Measurements from ENCODE around the gene CALHM5. TPM values are rescaled to one million over a fixed set of nuclear protein-coding genes. Genes with fewer than 3 reads are reported as not detected.

The CALHM5 gene
- total and polyA plus RNA-seq, 9 donors = 0.20 to 3.2 (median 0.70) TPM

- Histone ChIP-seq H3K4me1 (ENCODE audit: insufficient read depth) (no peaks in the 10 kb centered on the region), H3K27me3 (no peaks in the 10 kb centered on the region), H3K36me3 (no peaks in the 10 kb centered on the region), H3K27ac (no peak within 1 kb of the TSS), H3K9me3 (no peaks in the 10 kb centered on the region), H3K4me3 (no peak within 1 kb of the TSS)
- DNase-seq = no peak
- intact Hi-C loops (cut with DNase I) = no loop called here
- TF ChIP-seq CTCF (IDR thresholded peaks at IDR 0.05) (no peak), EP300 (IDR thresholded peaks at IDR 0.05) (no peak), POLR2A (IDR thresholded peaks at IDR 0.05) (no peak)
These were observed 42.0 kb downstream of the CALHM5 start, which contains the start of gene CALHM4 for GRCh38 chr6:116553451-116553850. CALHM4 (plus strand) TSS chr6:116553751; CDS start chr6:116553794, 43 bp downstream.

GRCh38 chr6:116556065-116556464 is 44.6 kb downstream of the CALHM5 start:
- Histone ChIP-seq H3K4me3 (no peak overlapping the region), H3K27ac (no peak overlapping the region), H3K27me3 (no peaks in the 10 kb centered on the region), H3K4me1 (ENCODE audit: insufficient read depth) (no peaks in the 10 kb centered on the region), H3K9me3 (no peaks in the 10 kb centered on the region), H3K36me3 (no peaks in the 10 kb centered on the region)
- intact Hi-C loops (cut with DNase I) = no loop called here
- TF ChIP-seq CTCF (IDR thresholded peaks at IDR 0.05) (no peak), POLR2A (IDR thresholded peaks at IDR 0.05) (no peak), EP300 (IDR thresholded peaks at IDR 0.05) (no peak)
- no peak for DNase-seq
- 30 to 60% (median 34%) methylated on average over 1 of the region's 1 CpG for WGBS, 3 donors

GRCh38 chr6:116556814-116557415 is 45.5 kb downstream of the CALHM5 start:
- Histone ChIP-seq H3K36me3 (no peaks in the 10 kb centered on the region), H3K27me3 (no peaks in the 10 kb centered on the region), H3K27ac (no peak overlapping the region), H3K4me3 (no peak overlapping the region), H3K9me3 (no peaks in the 10 kb centered on the region), H3K4me1 (ENCODE audit: insufficient read depth) (no peaks in the 10 kb centered on the region)
- TF ChIP-seq EP300 (IDR thresholded peaks at IDR 0.05) (no peak), CTCF (IDR thresholded peaks at IDR 0.05) (no peak), POLR2A (IDR thresholded peaks at IDR 0.05) (no peak)
- 84 to 90% (median 87%) methylated on average over 5 of the region's 5 CpGs for WGBS, 3 donors
- no peak for DNase-seq
- intact Hi-C loops (cut with DNase I) = no loop called here

- Histone ChIP-seq H3K36me3 (no peaks in the 10 kb centered on the region), H3K4me1 (ENCODE audit: insufficient read depth) (no peaks in the 10 kb centered on the region), H3K4me3 (no peak overlapping the region), H3K27ac (no peak overlapping the region), H3K27me3 (no peaks in the 10 kb centered on the region), H3K9me3 (no peaks in the 10 kb centered on the region)
- intact Hi-C loops (cut with DNase I) = no loop called here
- DNase-seq = no peak
- 4 to 14% (median 8%) methylated on average over 5 of the region's 5 CpGs for WGBS, 3 donors
- TF ChIP-seq POLR2A (IDR thresholded peaks at IDR 0.05) (no peak), EP300 (IDR thresholded peaks at IDR 0.05) (no peak), CTCF (IDR thresholded peaks at IDR 0.05) (no peak)
These were observed 46.5 kb downstream of the CALHM5 start for GRCh38 chr6:116557893-116558292.
